Ascending aorta (tissue), 2 donors: Measurements from ENCODE around the gene HACD3. TPM values are rescaled to one million over a fixed set of nuclear protein-coding genes. Genes with fewer than 3 reads are reported as not detected.
"Not testable (repeated sequence)": the region's sequence is repeated elsewhere in the genome, so short reads cannot be mapped to it uniquely, and the experiment has no call there.

Experiments used
- DNase-seq, 2 donors: peaks; one replicate each; pipeline ENCODE4 v3.0.0-alpha.2; 2019; ENCODE audit warnings: low spot score in 2 of 2
- H3K27ac ChIP-seq, 2 donors: fragments of 200-600 bp; sonication (generic); one replicate each; pipeline ENCODE4 v1.5.1; 2016 to 2017; ENCODE audit warnings: mild to moderate bottlenecking in 1 of 2
- H3K27me3 ChIP-seq: fragments of 200-600 bp; sonication (generic); one replicate; pipeline ENCODE4 v1.5.1; 2017
- H3K36me3 ChIP-seq, 2 donors: fragments of 200-600 bp; sonication (generic); one replicate each; pipeline ENCODE4 v1.5.1; 2016
- H3K4me1 ChIP-seq, 2 donors: fragments of 200-600 bp; sonication (generic); one replicate each; pipeline ENCODE4 v1.5.1; 2016 to 2017; ENCODE audit warnings: mild to moderate bottlenecking in 1 of 2
- H3K4me3 ChIP-seq, 2 donors: fragments of 200-600 bp; sonication (generic); one replicate each; pipeline ENCODE4 v1.5.1; 2016 to 2017; ENCODE audit warnings: mild to moderate bottlenecking in 1 of 2
- H3K9me3 ChIP-seq, 2 donors: fragments of 200-600 bp; sonication (generic); one replicate each; pipeline ENCODE4 v1.5.1; 2016
- intact Hi-C: fragments of 100-400 bp; cut with DNase I; formaldehyde crosslinking; loops from one replicate; pipeline ENCODE4 v1.15.1; 2023
- total RNA-seq: library from RNA; depleted of rRNA; stranded (reverse); fragments of >200 nt; gene quantifications from one replicate; pipeline ENCODE4 v1.1.0, GENCODE V29; 2016
- TF ChIP-seq, protein P1 (sequence below), 3 experiments: fragments of 200-600 bp in 2 of 3; fragments of 450-650 bp in 1 of 3; sonication (generic) in 2 of 3; IDR thresholded peaks; one replicate each; pipeline ENCODE4 v1.5.1; 2016 to 2019; ENCODE audit warnings: antibody characterized with exemption in 3 of 3, mild to moderate bottlenecking in 1 of 3, moderate library complexity in 1 of 3

Gene HACD3
- total RNA-seq, 1 donor from 2014 or later = 46.2 TPM

DNA sequence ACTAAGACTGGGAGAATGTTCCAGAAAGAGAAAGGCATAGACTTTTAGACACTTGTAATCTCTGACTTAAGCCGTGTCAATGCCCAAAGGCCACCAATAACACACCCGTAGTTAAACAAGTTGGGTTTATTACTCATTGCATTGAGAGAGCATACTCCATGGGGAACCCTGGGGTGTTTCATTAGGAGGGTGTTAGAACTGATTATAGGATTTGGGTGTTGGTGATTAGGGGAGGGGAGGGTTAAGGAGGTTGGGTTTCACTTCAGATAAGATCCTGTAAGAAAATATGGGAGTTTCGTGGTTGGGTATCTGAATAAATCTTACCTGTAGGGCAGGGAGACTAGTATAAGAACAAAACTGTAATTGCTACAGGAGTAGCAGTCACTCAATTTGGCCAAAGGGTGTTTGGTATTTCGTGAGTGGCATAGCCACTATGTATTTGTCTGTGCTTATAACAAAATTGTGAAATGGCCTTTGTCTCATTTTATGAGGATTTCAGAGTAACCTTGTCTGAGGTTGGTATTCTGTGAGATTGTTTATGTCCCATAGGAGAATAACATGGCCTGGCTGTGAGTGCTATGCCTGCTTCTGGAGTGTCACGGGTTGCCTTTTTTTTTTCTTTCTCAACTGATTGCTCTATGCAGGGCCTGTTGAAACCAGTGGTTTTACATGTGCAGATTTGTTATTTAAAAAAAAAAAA is 2.9 kb downstream of the HACD3 start:
- H3K27ac ChIP-seq = no peak overlapping the region
- intact Hi-C loops = loop anchor here (5.0 kb wide), 1 partner anchor 79 kb away; the partner anchor contains the start of gene INTS14

GRCh38 chr15:65535192-65535591 is 4.9 kb downstream of the HACD3 start:
- H3K4me1 ChIP-seq = peaks cover 0 to 7% of the 10 kb centered on the region in 2 donors
- H3K4me3 ChIP-seq = no peak overlapping the region
- no peaks in the 10 kb centered on the region for H3K36me3 ChIP-seq
- H3K27ac ChIP-seq = no peak overlapping the region
- no peak for DNase-seq
- H3K9me3 ChIP-seq = no peaks in the 10 kb centered on the region
- intact Hi-C loops = no loop called here
- H3K27me3 ChIP-seq = no peaks in the 10 kb centered on the region
- TF ChIP-seq, protein P1, sequence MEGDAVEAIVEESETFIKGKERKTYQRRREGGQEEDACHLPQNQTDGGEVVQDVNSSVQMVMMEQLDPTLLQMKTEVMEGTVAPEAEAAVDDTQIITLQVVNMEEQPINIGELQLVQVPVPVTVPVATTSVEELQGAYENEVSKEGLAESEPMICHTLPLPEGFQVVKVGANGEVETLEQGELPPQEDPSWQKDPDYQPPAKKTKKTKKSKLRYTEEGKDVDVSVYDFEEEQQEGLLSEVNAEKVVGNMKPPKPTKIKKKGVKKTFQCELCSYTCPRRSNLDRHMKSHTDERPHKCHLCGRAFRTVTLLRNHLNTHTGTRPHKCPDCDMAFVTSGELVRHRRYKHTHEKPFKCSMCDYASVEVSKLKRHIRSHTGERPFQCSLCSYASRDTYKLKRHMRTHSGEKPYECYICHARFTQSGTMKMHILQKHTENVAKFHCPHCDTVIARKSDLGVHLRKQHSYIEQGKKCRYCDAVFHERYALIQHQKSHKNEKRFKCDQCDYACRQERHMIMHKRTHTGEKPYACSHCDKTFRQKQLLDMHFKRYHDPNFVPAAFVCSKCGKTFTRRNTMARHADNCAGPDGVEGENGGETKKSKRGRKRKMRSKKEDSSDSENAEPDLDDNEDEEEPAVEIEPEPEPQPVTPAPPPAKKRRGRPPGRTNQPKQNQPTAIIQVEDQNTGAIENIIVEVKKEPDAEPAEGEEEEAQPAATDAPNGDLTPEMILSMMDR (IDR thresholded peaks at IDR 0.05) = no peak

More for the DNA sequence above, 2.9 kb downstream of the HACD3 start:
- TF ChIP-seq, protein P1 (IDR thresholded peaks at IDR 0.05) = no peak
- Histone ChIP-seq H3K27me3 (no peaks in the 10 kb centered on the region), H3K36me3 (no peaks in the 10 kb centered on the region), H3K4me1 (peaks cover 0 to 12% of the 10 kb centered on the region in 2 donors), H3K9me3 (no peaks in the 10 kb centered on the region), H3K4me3 (no peak overlapping the region)
- DNase-seq = no peak

DNA sequence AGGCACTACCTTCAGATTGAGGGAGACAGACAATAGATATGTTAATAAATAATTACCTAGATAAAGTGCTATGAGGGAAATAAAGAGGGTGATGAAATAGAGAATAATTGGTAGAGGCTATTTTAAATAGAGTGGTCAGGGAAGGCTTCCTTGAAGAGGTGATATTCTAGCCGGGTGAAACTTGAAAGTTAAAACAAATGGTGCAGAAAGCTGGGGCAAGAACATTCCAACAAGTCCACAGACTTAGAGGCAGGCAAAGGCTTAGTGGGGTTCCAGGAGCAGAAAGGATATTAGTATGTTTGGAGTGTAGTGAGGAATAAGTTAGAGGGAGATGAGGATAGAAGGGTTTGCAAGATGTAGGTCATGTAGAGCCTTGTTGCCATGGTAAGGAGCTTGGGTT is 10.1 kb downstream of the HACD3 start:
- Histone ChIP-seq H3K27me3 (no peaks in the 10 kb centered on the region), H3K36me3 (no peaks in the 10 kb centered on the region), H3K4me1 (no peaks in the 10 kb centered on the region), H3K27ac (no peak overlapping the region), H3K9me3 (no peaks in the 10 kb centered on the region), H3K4me3 (no peak overlapping the region)
- intact Hi-C loops = no loop called here
- TF ChIP-seq, protein P1 (IDR thresholded peaks at IDR 0.05) = no peak
- no peak for DNase-seq

DNA sequence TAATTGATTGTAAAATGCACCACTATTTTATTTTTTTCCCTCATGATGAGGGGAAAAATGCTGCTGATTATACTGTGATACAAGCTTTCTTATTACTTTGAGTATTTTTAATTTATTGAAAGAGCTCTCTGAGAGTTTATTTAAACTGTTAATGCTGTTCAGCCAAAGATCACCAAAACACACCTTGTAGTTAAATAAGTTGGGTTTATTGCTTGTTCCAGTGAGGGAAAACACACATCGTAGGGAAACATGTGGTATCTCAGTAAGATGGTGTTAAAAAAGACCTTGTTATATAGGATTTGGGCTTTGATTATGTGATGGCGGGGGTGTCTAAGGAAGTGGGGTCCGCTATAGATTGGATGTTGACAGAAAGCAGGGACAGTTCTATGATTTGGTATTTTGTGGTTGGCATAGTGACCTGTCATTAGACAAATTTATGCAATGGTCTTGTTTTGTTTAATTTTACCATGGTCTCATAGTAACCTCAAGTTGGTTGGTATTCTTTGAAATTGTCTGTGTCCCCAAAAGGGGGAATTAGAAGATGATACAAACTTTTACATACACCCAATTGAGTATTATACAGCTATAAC is 11.1 kb downstream of the HACD3 start:
- Histone ChIP-seq H3K27ac (no peak overlapping the region), H3K36me3 (no peaks in the 10 kb centered on the region), H3K27me3 (no peaks in the 10 kb centered on the region), H3K9me3 (no peaks in the 10 kb centered on the region), H3K4me3 (no peak overlapping the region), H3K4me1 (no peaks in the 10 kb centered on the region)
- TF ChIP-seq, protein P1 (IDR thresholded peaks at IDR 0.05) = no peak
- intact Hi-C loops = no loop called here
- DNase-seq = no peak

DNA sequence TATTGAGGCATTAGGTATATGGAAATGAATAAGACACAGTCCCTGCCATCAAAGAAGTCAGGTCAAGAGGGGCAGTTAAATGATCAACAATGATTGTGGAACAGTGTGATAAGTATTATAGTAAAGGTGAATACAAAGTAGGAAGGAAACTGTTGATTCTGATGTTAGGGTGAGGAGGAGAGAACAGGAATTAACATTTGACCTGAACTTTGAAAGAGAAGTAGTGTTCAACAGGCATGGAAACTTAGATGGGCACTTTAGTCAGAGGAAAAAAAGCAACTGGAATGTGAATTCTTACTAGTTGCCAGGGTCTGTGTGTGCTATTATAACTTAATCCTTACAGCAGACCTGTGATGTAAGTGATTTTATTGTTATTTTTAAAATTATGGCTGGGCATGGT is 17.6 kb downstream of the HACD3 start:
- H3K9me3 ChIP-seq = no peaks in the 10 kb centered on the region
- no peak overlapping the region for H3K4me3 ChIP-seq
- DNase-seq = no peak
- TF ChIP-seq, protein P1 (IDR thresholded peaks at IDR 0.05) = no peak
- no peaks in the 10 kb centered on the region for H3K27me3 ChIP-seq
- H3K4me1 ChIP-seq = no peaks in the 10 kb centered on the region
- H3K27ac ChIP-seq = no peak overlapping the region
- intact Hi-C loops = no loop called here
- no peaks in the 10 kb centered on the region for H3K36me3 ChIP-seq

DNA sequence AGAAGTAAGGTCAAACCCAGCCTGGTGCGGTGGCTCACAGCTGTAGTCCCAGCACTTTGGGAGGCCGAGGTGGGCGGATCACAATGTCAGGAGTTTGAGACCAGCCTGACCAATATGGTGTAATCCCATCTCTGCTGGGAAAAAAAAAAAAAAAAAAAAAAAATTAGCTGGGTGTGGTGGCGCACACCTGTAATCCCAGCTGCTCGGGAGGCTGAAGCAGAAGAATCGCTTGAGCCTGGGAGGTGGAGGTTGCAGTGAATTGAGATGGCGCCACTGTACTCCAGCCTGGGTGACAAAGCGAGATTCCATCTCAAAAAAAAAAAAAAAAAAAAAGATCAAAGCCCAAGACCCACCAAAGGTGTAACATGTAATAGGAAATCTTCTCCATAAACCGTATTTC is 19.0 kb downstream of the HACD3 start:
- H3K9me3 ChIP-seq, intact Hi-C loops, H3K27ac ChIP-seq, DNase-seq, H3K4me1 ChIP-seq, H3K27me3 ChIP-seq, H3K4me3 ChIP-seq, H3K36me3 ChIP-seq: not testable (repeated sequence)
